CD4-positive, alpha-beta T cell treated with Interferon gamma for 1 hour (primary cell): Measurements from ENCODE around the gene MGLL.

Experiments
- DNase-seq: peaks from one replicate; pipeline ENCODE4 v3.0.0-alpha.2; 2020

The MGLL gene

GRCh38 chr3:127750226-127751031 is 71.9 kb downstream of the MGLL start:
- no peak for DNase-seq

- DNase-seq: no peak
Observed at GRCh38 chr3:127749787-127750225, 72.5 kb downstream of the MGLL start.

- DNase-seq: no peak
Observed at GRCh38 chr3:127749361-127749760, 73.0 kb downstream of the MGLL start.

- no peak for DNase-seq
Observed at GRCh38 chr3:127748754-127749327, 73.5 kb downstream of the MGLL start.

GRCh38 chr3:127747751-127748521 is 74.4 kb downstream of the MGLL start:
- no peak for DNase-seq

- DNase-seq: no peak
Observed at GRCh38 chr3:127747066-127747465, 75.2 kb downstream of the MGLL start.

- no peak for DNase-seq
Observed at GRCh38 chr3:127746400-127747057, 75.8 kb downstream of the MGLL start.

GRCh38 chr3:127745656-127746399 is 76.5 kb downstream of the MGLL start:
- DNase-seq: no peak

GRCh38 chr3:127744875-127745274 is 77.4 kb downstream of the MGLL start:
- DNase-seq: no peak

- DNase-seq: no peak
Observed at GRCh38 chr3:127744253-127744815, 78.0 kb downstream of the MGLL start.

- no peak for DNase-seq
Observed at GRCh38 chr3:127743351-127744252, 78.7 kb downstream of the MGLL start.

- no peak for DNase-seq
Observed at GRCh38 chr3:127742580-127742979, 79.7 kb downstream of the MGLL start.

GRCh38 chr3:127741690-127742089 is 80.6 kb downstream of the MGLL start:
- no peak for DNase-seq

- no peak for DNase-seq
Observed at GRCh38 chr3:127741246-127741645, 81.1 kb downstream of the MGLL start.

GRCh38 chr3:127740136-127740915 is 82.0 kb downstream of the MGLL start:
- no peak for DNase-seq

- no peak for DNase-seq
Observed at GRCh38 chr3:127739347-127740135, 82.8 kb downstream of the MGLL start.

- DNase-seq: no peak
Observed at GRCh38 chr3:127738192-127738840, 84.0 kb downstream of the MGLL start.

GRCh38 chr3:127736801-127737539 is 85.3 kb downstream of the MGLL start:
- DNase-seq: no peak
